ENCODE measurements around the gene GFOD1.

DNA sequence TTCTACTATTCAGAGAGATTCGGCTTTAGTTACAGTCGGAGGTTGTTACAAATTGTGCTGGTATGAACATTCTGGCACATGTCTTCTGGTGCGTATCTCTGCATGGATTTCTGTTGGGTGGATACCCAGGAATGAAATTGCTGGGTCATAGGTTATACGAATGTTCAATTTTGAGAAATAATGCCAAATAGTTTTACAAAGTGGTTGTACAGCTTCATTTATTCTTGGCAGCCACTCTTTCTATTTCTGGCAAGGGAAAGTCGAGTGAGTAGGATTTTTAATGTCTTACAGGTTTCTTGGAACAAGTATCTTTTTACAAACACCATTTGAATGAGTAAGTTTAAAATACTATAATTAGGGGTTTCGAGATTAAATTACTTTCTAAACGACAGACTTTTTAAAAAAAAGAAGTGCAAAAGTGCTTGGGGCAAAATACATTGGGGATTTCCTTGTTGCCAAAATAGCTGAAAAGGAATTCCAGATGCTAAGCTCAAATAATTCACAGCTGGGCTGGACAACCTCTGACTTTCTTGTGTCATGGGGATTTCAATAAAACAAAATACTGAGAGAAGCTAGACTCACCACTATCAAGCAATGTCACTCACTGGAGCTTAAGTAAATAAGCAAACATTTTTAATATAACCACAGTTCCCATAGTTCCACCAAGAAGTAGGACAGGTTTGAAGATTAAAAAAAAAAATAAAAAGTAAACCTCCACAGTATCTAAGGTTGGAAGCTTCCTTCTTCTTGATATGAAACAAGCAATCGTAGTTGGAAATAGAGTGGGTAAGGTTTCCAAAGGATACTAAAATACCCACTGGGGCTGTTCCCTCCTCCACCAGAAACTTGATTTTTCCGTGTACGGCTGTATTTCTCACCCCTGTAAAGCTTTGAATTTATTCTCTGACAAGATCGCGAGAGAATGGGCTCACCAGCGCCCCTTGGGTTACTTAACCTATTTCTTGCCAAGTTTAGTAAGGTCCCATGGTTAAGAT, 21.6 kb upstream of the GFOD1 start:
- TF ChIP-seq, protein P1, sequence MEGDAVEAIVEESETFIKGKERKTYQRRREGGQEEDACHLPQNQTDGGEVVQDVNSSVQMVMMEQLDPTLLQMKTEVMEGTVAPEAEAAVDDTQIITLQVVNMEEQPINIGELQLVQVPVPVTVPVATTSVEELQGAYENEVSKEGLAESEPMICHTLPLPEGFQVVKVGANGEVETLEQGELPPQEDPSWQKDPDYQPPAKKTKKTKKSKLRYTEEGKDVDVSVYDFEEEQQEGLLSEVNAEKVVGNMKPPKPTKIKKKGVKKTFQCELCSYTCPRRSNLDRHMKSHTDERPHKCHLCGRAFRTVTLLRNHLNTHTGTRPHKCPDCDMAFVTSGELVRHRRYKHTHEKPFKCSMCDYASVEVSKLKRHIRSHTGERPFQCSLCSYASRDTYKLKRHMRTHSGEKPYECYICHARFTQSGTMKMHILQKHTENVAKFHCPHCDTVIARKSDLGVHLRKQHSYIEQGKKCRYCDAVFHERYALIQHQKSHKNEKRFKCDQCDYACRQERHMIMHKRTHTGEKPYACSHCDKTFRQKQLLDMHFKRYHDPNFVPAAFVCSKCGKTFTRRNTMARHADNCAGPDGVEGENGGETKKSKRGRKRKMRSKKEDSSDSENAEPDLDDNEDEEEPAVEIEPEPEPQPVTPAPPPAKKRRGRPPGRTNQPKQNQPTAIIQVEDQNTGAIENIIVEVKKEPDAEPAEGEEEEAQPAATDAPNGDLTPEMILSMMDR (IDR thresholded peaks at IDR 0.05), result no peak
- TF ChIP-seq POLR2A (IDR thresholded peaks at IDR 0.05), result no peak
